B cell (primary cell): ENCODE results near the gene SPSB3. TPM values are rescaled to one million over a fixed set of nuclear protein-coding genes. Genes with fewer than 3 reads are reported as not detected.

Source experiments
- ATAC-seq: fragments of 200-7000 bp; cut with Tn5 transposase; one replicate; pipeline ENCODE4 v1.10.0; 2021; ENCODE audit warnings: low read depth, mild to moderate bottlenecking, moderate number of reproducible peaks, moderate library complexity
- CTCF ChIA-PET: fragments of 350-600 bp; sonication (Branson Sonifier 250); formaldehyde crosslinking; loops from one replicate; lab custom pipeline; 2021; ENCODE audit warnings: antibody characterized with exemption, inconsistent platforms; lab: Charles Lee
- POLR2A ChIA-PET: fragments of 350-600 bp; sonication (Branson Sonifier 250); formaldehyde crosslinking; loops from one replicate; lab custom pipeline; 2021; ENCODE audit warnings: antibody characterized with exemption; lab: Charles Lee
- DNase-seq: peaks from one replicate; pipeline ENCODE4 v3.0.0; 2013
- H2AFZ ChIP-seq: 2 replicates; pipeline ENCODE4 v1.6.1; 2012; ENCODE audit warnings: mild to moderate bottlenecking, low read depth, low read length; ENCODE audit not compliant: insufficient read depth, poor library complexity, severe bottlenecking
- H3K27ac ChIP-seq, 2 donors: 1 replicate in 1 of 2; 2 replicates in 1 of 2; pipeline ENCODE4 v1.5.1; 2012 to 2013; ENCODE audit warnings: low read length in 2 of 2, mild to moderate bottlenecking in 2 of 2, moderate library complexity in 1 of 2
- H3K27me3 ChIP-seq, 4 experiments: fragments of 200-600 bp in 1 of 4; sonication (generic) in 1 of 4; replicated peaks in 1 of 4; 1 replicate in 2 of 4; 2 replicates in 2 of 4; pipeline versions ENCODE4 v1.6.1 to v1.7.0; 2013 to 2016; ENCODE audit warnings: low read length in 3 of 4, mild to moderate bottlenecking in 2 of 4, mixed read lengths in 1 of 4, moderate library complexity in 1 of 4; ENCODE audit not compliant: insufficient read depth in 4 of 4, control insufficient read depth in 3 of 4; ENCODE audit errors: control extremely low read depth in 1 of 4
- H3K36me3 ChIP-seq, 2 experiments: replicated peaks in 1 of 2; 1 replicate in 1 of 2; 2 replicates in 1 of 2; pipeline versions ENCODE4 v1.6.1 to v1.7.1; 2013; ENCODE audit warnings: low read length in 1 of 2; ENCODE audit not compliant: insufficient read depth in 2 of 2, control insufficient read depth in 1 of 2; ENCODE audit errors: control extremely low read depth in 1 of 2, extremely low read depth in 1 of 2
- H3K4me1 ChIP-seq, 2 donors: fragments of 200-600 bp in 1 of 2; sonication (generic) in 1 of 2; 1 replicate in 1 of 2; 2 replicates in 1 of 2; pipeline versions ENCODE4 v1.5.1 to v1.6.1; 2013 to 2017; ENCODE audit warnings: low read length in 2 of 2; ENCODE audit not compliant: control insufficient read depth in 2 of 2, insufficient read depth in 2 of 2
- H3K4me2 ChIP-seq: replicated peaks from 2 replicates; pipeline ENCODE3; 2012; ENCODE audit warnings: mild to moderate bottlenecking, low read depth, low read length; ENCODE audit not compliant: poor library complexity, severe bottlenecking
- H3K4me3 ChIP-seq, 5 experiments: fragments of 200-600 bp in 1 of 5; sonication (generic) in 1 of 5; 1 replicate in 3 of 5; 2 replicates in 2 of 5; pipeline versions ENCODE4 v1.5.1 to v1.7.0; 2011 to 2016; ENCODE audit warnings: low read length in 4 of 5, mild to moderate bottlenecking in 4 of 5, low read depth in 2 of 5, control low read depth in 1 of 5, moderate library complexity in 1 of 5; ENCODE audit not compliant: insufficient read depth in 1 of 5; ENCODE audit errors: control extremely low read depth in 1 of 5, extremely low read depth in 1 of 5
- H3K79me2 ChIP-seq: fragments of 200-600 bp; sonication (generic); one replicate; pipeline ENCODE4 v1.6.0; 2016; ENCODE audit warnings: low read length; ENCODE audit not compliant: control insufficient read depth, insufficient read depth
- H3K9ac ChIP-seq: fragments of 200-600 bp; sonication (generic); 2 replicates; pipeline ENCODE4 v1.6.1; 2017; ENCODE audit warnings: mild to moderate bottlenecking, low read length, moderate library complexity
- H3K9me3 ChIP-seq, 3 donors: one replicate each; pipeline versions ENCODE4 v1.6.1 to v1.7.1; 2013; ENCODE audit warnings: low read length in 2 of 3; ENCODE audit not compliant: control insufficient read depth in 2 of 3, insufficient read depth in 1 of 3; ENCODE audit errors: control extremely low read depth in 1 of 3
- H4K20me1 ChIP-seq: 2 replicates; pipeline ENCODE4 v1.6.0; 2012; ENCODE audit warnings: mild to moderate bottlenecking, low read length; ENCODE audit not compliant: insufficient read depth, control insufficient read depth, poor library complexity, severe bottlenecking
- H3K27ac Mint-ChIP-seq: one replicate; pipeline ENCODE4 v1.8.0; 2021; ENCODE audit warnings: mixed read lengths
- H3K27me3 Mint-ChIP-seq: one replicate; pipeline ENCODE4 v1.8.0; 2021; ENCODE audit warnings: mixed read lengths
- H3K4me1 Mint-ChIP-seq: one replicate; pipeline ENCODE4 v1.8.0; 2021; ENCODE audit warnings: mixed read lengths
- H3K4me3 Mint-ChIP-seq: one replicate; pipeline ENCODE4 v1.8.0; 2021; ENCODE audit warnings: mixed read lengths
- H3K9me3 Mint-ChIP-seq: one replicate; pipeline ENCODE4 v1.8.0; 2022; ENCODE audit warnings: mixed read lengths; ENCODE audit not compliant: insufficient read depth
- CTCF ChIP-seq: fragments of 200-600 bp; IDR thresholded peaks from one replicate; pipeline ENCODE4 v1.8.0; 2022; ENCODE audit warnings: antibody characterized with exemption, mild to moderate bottlenecking
- EZH2 ChIP-seq: IDR thresholded peaks from 2 replicates; pipeline ENCODE4 v1.6.1; 2012; ENCODE audit warnings: borderline replicate concordance, low read depth, mild to moderate bottlenecking, moderate library complexity, low read length; ENCODE audit not compliant: insufficient read depth, poor library complexity, severe bottlenecking
- WGBS: methylation state at CpG from one replicate; pipeline ENCODE4 v1.1.5; 2013; ENCODE audit warnings: missing lambda C conversion rate; ENCODE audit not compliant: insufficient coverage; 5-methylcytosine and 5-hydroxymethylcytosine counted together
- intact Hi-C: fragments of 100-400 bp; cut with micrococcal nuclease; formaldehyde crosslinking; loops from one replicate; pipeline ENCODE4 v1.10.0; 2022
- polyA plus RNA-seq: library from polyadenylated mRNA; depleted of rRNA; stranded (reverse); fragments of >200 nt; gene quantifications from 2 replicates; pipeline ENCODE4 v1.2.3, GENCODE V29; 2012
- total RNA-seq, 2 donors: library from RNA; stranded (reverse); fragments of 120-200 nt in 1 of 2; gene quantifications; 1 replicate in 1 of 2; 2 replicates in 1 of 2; pipeline versions ENCODE4 v1.2.3 to v1.2.4, GENCODE V29; 2013 to 2022

SPSB3 gene
- total and polyA plus RNA-seq, 2 donors (not counting 1 experiment from before 2014, with no cell fraction given), result 91.2 to 264 TPM

- Histone ChIP-seq H3K9ac (peak overlapping the region; percentile 84), H3K4me2 (peak overlapping the region; percentile 82), H2AFZ (peak overlapping the region; percentile 98), H3K79me2 (peaks cover 53% of the 10 kb centered on the region), H3K9me3 (no peaks in the 10 kb centered on the region), H3K27me3 (no peaks in the 10 kb centered on the region), H3K4me1 (peaks cover 25% of the 10 kb centered on the region in 2 donors), H3K4me3 (peak overlapping the region; percentile 28 to 95 (median 72)), H3K36me3 (peaks cover 0 to 14% of the 10 kb centered on the region in 2 experiments), H4K20me1 (peaks cover 36% of the 10 kb centered on the region), H3K27ac (peak overlapping the region; percentile 37 to 81)
- ATAC-seq, result peak; percentile 71
- H3K27ac Mint-ChIP-seq, result peak overlapping the region; percentile 78
- peaks cover 44% of the 10 kb centered on the region for H3K4me1 Mint-ChIP-seq
- under 1% methylated on average over 96 of the region's 96 CpGs for WGBS
- H3K27me3 Mint-ChIP-seq, result no peaks in the 10 kb centered on the region
- DNase-seq, result no peak
- CTCF ChIA-PET, result interaction anchor here (0.6 to 2.0 kb wide), 3 partner anchors 23 to 121 kb away, joined by 3 to 5 read pairs (median 4); partner anchors contain the start of genes NUBP2 and SPSB3
- POLR2A ChIA-PET, result interaction anchor here (0.6 to 1.0 kb wide), 2 partner anchors 119 to 1127 kb away, joined by 5 to 6 read pairs; no protein-coding TSS in a partner anchor
- intact Hi-C loops, result loop anchor here (1.0 to 5.0 kb wide), 4 partner anchors 44 to 441 kb away; partner anchors contain the start of genes CRAMP1, EME2, IFT140 and MRPS34
- TF ChIP-seq EZH2, result no peak
- no peak for TF ChIP-seq CTCF
- no peaks in the 10 kb centered on the region for H3K9me3 Mint-ChIP-seq
- H3K4me3 Mint-ChIP-seq, result peak overlapping the region; percentile 82
Measured at GRCh38 chr16:1825864-1826690, 43.7 kb upstream of the SPSB3 start.
